GM12878 (cell line): Measurements from ENCODE around the gene VASH1. TPM values are rescaled to one million over a fixed set of nuclear protein-coding genes. Genes with fewer than 3 reads are reported as not detected.

Experiments
- CREM ChIP-seq: IDR thresholded peaks from 2 replicates; pipeline ENCODE4 v1.6.1; 2014; ENCODE audit warnings: antibody characterized with exemption, low read depth
- EZH2 ChIP-seq: IDR thresholded peaks from 2 replicates; pipeline ENCODE4 v1.6.1; 2012; ENCODE audit warnings: low read depth, mild to moderate bottlenecking, control low read depth, inconsistent platforms, low read length, borderline replicate concordance; ENCODE audit not compliant: control insufficient read depth
- FOS ChIP-seq: IDR thresholded peaks from 3 replicates; pipeline ENCODE4 v1.6.1; 2011; ENCODE audit warnings: borderline replicate concordance; ENCODE audit not compliant: insufficient read length; ENCODE audit errors: extremely low read depth
- JUNB ChIP-seq: IDR thresholded peaks from 2 replicates; pipeline ENCODE4 v1.6.1; 2016; ENCODE audit warnings: antibody characterized with exemption, mild to moderate bottlenecking
- MEF2B ChIP-seq: fragments of 450-650 bp; IDR thresholded peaks from 2 replicates; pipeline ENCODE4 v1.6.1; 2018; ENCODE audit warnings: mild to moderate bottlenecking, moderate library complexity; ENCODE audit not compliant: partially characterized antibody, poor library complexity, severe bottlenecking
- SMAD1 ChIP-seq: fragments of 450-650 bp; IDR thresholded peaks from 2 replicates; pipeline ENCODE4 v1.6.1; 2018; ENCODE audit warnings: mild to moderate bottlenecking, low read depth; ENCODE audit not compliant: partially characterized antibody
- STAT3 ChIP-seq: IDR thresholded peaks from 2 replicates; pipeline ENCODE4 v1.6.1; 2011; ENCODE audit warnings: low read depth, low read length, improper control_type of control experiment
- ZNF207 ChIP-seq: fragments of 450-650 bp; IDR thresholded peaks from 2 replicates; pipeline ENCODE4 v1.6.1; 2014; ENCODE audit warnings: antibody characterized with exemption, mild to moderate bottlenecking, borderline replicate concordance
- polyA plus RNA-seq, 11 experiments: library from polyadenylated mRNA; depleted of rRNA in 4 of 11; unstranded in 6 of 11; stranded (reverse) in 5 of 11; fragments of >200 nt; fragmentation: Nextera tagmentation in 4 of 11; fragmentation: Illumina TruSeq in 1 of 11; extraction: Ambion mirVana in 4 of 11; extraction: Trizol in 1 of 11; gene quantifications; 1 replicate in 1 of 11; 2 replicates in 10 of 11; pipeline versions ENCODE4 v1.2.1 to v1.2.3, GENCODE V29; 2011 to 2016; ENCODE audit warnings: inconsistent platforms in 2 of 11, missing spikeins in 2 of 11, low read depth in 1 of 11
- total RNA-seq, 4 experiments: library from RNA; depleted of rRNA in 3 of 4; stranded (reverse); fragments of >200 nt in 3 of 4; fragmentation: Illumina TruSeq in 1 of 4; extraction: Trizol in 1 of 4; gene quantifications; 2 replicates each; pipeline versions ENCODE4 v1.2.1 to v1.2.3, GENCODE V29; 2013 to 2021
- TF ChIP-seq, protein P1 (sequence below): fragments of 450-650 bp; IDR thresholded peaks from 2 replicates; pipeline ENCODE4 v1.6.1; 2014; ENCODE audit warnings: mild to moderate bottlenecking
- TF ChIP-seq, protein P2 (sequence below): fragments of 450-650 bp; IDR thresholded peaks from 2 replicates; pipeline ENCODE4 v1.6.1; 2018; ENCODE audit warnings: borderline replicate concordance, mild to moderate bottlenecking; ENCODE audit not compliant: partially characterized antibody

Gene VASH1
- total and polyA plus RNA-seq, 10 of the 15 experiments (the other 5 are each of a cell fraction or from before 2014, with no cell fraction given): 0.06 to 2.3 (median 0.53) TPM

DNA sequence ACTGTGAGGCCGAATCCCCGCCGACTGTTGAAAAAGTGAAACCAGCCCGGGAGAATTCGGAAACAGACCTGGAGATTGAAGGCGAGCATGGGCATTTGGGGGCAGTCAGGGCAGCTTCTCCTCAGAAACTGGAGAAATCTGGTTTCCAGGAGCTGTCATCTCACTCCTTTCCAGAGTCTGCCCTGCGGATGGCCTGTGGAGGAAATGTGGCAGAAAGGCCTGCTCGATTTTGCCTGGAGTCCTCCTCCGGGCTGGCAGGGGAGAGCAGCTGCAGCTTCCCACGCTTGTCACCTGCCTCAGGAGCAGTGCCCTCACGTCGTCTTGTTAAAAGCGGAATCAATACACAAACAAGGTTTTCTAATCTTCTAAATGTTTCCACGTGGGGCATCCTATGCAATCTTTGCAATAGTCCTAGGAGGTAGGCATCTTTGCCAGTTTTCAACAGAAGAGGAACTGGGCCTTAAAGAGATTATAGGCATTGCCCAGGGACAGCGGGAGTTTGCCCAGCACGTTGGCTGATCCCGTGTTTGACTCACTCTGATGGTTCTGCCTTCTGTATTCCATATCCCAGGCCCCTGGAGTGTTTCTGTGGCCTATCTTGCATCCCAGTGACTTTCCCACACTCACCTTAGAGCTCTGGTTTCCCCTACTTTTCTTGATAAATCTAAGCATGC, 67.2 kb downstream of the VASH1 start (continued):
- TF ChIP-seq MEF2B: no peak
- TF ChIP-seq CREM: no peak
- TF ChIP-seq, protein P1, sequence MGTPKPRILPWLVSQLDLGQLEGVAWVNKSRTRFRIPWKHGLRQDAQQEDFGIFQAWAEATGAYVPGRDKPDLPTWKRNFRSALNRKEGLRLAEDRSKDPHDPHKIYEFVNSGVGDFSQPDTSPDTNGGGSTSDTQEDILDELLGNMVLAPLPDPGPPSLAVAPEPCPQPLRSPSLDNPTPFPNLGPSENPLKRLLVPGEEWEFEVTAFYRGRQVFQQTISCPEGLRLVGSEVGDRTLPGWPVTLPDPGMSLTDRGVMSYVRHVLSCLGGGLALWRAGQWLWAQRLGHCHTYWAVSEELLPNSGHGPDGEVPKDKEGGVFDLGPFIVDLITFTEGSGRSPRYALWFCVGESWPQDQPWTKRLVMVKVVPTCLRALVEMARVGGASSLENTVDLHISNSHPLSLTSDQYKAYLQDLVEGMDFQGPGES: no peak
- TF ChIP-seq JUNB: no peak
- no peak for TF ChIP-seq ZNF207
- no peak for TF ChIP-seq FOS
- no peak for TF ChIP-seq EZH2
- TF ChIP-seq, protein P2, sequence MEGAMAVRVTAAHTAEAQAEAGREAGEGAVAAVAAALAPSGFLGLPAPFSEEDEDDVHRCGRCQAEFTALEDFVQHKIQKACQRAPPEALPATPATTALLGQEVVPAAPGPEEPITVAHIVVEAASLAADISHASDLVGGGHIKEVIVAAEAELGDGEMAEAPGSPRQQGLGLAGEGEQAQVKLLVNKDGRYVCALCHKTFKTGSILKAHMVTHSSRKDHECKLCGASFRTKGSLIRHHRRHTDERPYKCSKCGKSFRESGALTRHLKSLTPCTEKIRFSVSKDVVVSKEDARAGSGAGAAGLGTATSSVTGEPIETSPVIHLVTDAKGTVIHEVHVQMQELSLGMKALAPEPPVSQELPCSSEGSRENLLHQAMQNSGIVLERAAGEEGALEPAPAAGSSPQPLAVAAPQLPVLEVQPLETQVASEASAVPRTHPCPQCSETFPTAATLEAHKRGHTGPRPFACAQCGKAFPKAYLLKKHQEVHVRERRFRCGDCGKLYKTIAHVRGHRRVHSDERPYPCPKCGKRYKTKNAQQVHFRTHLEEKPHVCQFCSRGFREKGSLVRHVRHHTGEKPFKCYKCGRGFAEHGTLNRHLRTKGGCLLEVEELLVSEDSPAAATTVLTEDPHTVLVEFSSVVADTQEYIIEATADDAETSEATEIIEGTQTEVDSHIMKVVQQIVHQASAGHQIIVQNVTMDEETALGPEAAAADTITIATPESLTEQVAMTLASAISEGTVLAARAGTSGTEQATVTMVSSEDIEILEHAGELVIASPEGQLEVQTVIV: no peak
- no peak for TF ChIP-seq SMAD1
- TF ChIP-seq STAT3: no peak
